ENCODE data around the gene HNRNPA1L2. TPM values are rescaled to one million over a fixed set of nuclear protein-coding genes. Genes with fewer than 3 reads are reported as not detected.
A peak's percentile ranks its signal among the peaks of the same experiment; 100 is the strongest.

HNRNPA1L2 gene
- total RNA-seq, 1 experiment from 2014 or later: 8.5 TPM

DNA sequence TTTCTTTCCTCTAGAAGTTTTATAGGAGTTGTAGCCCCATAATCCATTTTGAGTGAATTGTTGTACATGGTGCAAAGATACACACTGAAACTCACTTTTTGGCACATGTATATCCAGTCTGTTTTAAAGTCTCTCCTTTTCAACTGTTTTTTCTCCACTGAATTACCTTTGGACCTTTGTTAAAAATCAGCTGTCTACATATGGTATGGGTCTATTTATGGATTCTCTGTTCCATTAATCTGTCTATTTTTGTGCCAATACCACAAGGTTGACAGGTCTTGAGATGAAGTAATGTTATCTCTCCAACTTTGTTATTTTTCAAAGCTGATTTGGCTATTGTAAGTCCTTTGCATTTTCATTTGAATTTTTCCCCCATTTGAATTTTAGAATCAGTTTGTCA is 4.7 kb downstream of the HNRNPA1L2 start:
- DNase-seq (ENCODE audit: low spot score) (no peak), ATAC-seq (no peak)
- ChIA-PET POLR2A (no interaction called here), CTCF (no interaction called here)
- TF ChIP-seq ZNF232 (CRISPR knock-in tag; IDR thresholded peaks at IDR 0.05) (no peak), TEAD4 (CRISPR knock-in tag; IDR thresholded peaks at IDR 0.05) (no peak), TP53 (CRISPR knock-in tag; IDR thresholded peaks at IDR 0.05) (no peak), HMGA2 (CRISPR knock-in tag; IDR thresholded peaks at IDR 0.05) (no peak), EMX1 (CRISPR knock-in tag; IDR thresholded peaks at IDR 0.05) (no peak), ZBTB21 (CRISPR knock-in tag; IDR thresholded peaks at IDR 0.05; ENCODE audit: borderline replicate concordance) (no peak)
- TF ChIP-seq, protein P1, sequence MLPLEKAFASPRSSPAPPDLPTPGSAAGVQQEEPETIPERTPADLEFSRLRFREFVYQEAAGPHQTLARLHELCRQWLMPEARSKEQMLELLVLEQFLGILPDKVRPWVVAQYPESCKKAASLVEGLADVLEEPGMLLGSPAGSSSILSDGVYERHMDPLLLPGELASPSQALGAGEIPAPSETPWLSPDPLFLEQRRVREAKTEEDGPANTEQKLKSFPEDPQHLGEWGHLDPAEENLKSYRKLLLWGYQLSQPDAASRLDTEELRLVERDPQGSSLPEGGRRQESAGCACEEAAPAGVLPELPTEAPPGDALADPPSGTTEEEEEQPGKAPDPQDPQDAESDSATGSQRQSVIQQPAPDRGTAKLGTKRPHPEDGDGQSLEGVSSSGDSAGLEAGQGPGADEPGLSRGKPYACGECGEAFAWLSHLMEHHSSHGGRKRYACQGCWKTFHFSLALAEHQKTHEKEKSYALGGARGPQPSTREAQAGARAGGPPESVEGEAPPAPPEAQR (CRISPR knock-in tag; IDR thresholded peaks at IDR 0.05): no peak
- TF ChIP-seq, protein P2, sequence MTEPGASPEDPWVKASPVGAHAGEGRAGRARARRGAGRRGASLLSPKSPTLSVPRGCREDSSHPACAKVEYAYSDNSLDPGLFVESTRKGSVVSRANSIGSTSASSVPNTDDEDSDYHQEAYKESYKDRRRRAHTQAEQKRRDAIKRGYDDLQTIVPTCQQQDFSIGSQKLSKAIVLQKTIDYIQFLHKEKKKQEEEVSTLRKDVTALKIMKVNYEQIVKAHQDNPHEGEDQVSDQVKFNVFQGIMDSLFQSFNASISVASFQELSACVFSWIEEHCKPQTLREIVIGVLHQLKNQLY (CRISPR knock-in tag; IDR thresholded peaks at IDR 0.05): no peak
- TF ChIP-seq, protein P3, sequence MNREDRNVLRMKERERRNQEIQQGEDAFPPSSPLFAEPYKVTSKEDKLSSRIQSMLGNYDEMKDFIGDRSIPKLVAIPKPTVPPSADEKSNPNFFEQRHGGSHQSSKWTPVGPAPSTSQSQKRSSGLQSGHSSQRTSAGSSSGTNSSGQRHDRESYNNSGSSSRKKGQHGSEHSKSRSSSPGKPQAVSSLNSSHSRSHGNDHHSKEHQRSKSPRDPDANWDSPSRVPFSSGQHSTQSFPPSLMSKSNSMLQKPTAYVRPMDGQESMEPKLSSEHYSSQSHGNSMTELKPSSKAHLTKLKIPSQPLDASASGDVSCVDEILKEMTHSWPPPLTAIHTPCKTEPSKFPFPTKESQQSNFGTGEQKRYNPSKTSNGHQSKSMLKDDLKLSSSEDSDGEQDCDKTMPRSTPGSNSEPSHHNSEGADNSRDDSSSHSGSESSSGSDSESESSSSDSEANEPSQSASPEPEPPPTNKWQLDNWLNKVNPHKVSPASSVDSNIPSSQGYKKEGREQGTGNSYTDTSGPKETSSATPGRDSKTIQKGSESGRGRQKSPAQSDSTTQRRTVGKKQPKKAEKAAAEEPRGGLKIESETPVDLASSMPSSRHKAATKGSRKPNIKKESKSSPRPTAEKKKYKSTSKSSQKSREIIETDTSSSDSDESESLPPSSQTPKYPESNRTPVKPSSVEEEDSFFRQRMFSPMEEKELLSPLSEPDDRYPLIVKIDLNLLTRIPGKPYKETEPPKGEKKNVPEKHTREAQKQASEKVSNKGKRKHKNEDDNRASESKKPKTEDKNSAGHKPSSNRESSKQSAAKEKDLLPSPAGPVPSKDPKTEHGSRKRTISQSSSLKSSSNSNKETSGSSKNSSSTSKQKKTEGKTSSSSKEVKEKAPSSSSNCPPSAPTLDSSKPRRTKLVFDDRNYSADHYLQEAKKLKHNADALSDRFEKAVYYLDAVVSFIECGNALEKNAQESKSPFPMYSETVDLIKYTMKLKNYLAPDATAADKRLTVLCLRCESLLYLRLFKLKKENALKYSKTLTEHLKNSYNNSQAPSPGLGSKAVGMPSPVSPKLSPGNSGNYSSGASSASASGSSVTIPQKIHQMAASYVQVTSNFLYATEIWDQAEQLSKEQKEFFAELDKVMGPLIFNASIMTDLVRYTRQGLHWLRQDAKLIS (CRISPR knock-in tag; IDR thresholded peaks at IDR 0.05; ENCODE audit: borderline replicate concordance): no peak
- no peaks in the 10 kb centered on the region for H3K27me3 Mint-ChIP-seq (ENCODE audit: low read depth)
- peaks cover 26% of the 10 kb centered on the region for H3K36me3 Mint-ChIP-seq
- H3K27ac Mint-ChIP-seq: no peak overlapping the region
- no peaks in the 10 kb centered on the region for H3K9me3 Mint-ChIP-seq
- no peak overlapping the region for H3K4me3 Mint-ChIP-seq
- peaks cover 7% of the 10 kb centered on the region for H3K4me1 Mint-ChIP-seq

DNA sequence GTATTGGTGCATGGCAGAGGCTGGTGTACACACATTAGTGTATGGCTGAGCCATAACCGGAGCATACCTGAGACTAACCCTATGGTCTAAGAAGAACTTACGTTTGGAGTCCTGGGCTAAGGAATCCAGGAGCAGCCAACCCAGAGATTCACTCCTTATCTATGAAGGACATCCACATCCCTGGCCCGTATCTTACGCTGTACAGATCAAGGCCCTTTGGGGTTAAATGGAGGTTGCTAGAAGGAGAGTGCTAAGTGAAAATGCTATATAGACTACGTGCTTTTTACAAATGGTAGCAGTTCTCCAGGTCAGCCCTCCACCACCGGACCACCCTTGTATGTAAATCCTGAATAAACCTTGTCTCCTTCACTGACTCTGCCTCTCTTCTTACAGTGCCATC is 8.5 kb downstream of the HNRNPA1L2 start:
- ATAC-seq (no peak), DNase-seq (ENCODE audit: low spot score) (no peak)
- CTCF ChIA-PET: no interaction called here
- POLR2A ChIA-PET: no interaction called here
- H3K9me3 Mint-ChIP-seq: no peaks in the 10 kb centered on the region
- H3K4me1 Mint-ChIP-seq: peaks cover 7% of the 10 kb centered on the region
- H3K27ac Mint-ChIP-seq: peak overlapping the region; percentile 91
- peaks cover 24% of the 10 kb centered on the region for H3K36me3 Mint-ChIP-seq
- H3K4me3 Mint-ChIP-seq: no peak overlapping the region
- no peaks in the 10 kb centered on the region for H3K27me3 Mint-ChIP-seq (ENCODE audit: low read depth)
- TF ChIP-seq JAZF1 (CRISPR knock-in tag; IDR thresholded peaks at IDR 0.05) (no peak), OVOL2 (CRISPR knock-in tag; IDR thresholded peaks at IDR 0.05; ENCODE audit: borderline replicate concordance) (no peak), PRRX2 (CRISPR knock-in tag; IDR thresholded peaks at IDR 0.05) (no peak), IRF2 (CRISPR knock-in tag; IDR thresholded peaks at IDR 0.05; ENCODE audit: borderline replicate concordance, low read depth) (no peak), SMAD3 (CRISPR knock-in tag; IDR thresholded peaks at IDR 0.05; ENCODE audit: borderline replicate concordance) (no peak), ZNF219 (CRISPR knock-in tag; IDR thresholded peaks at IDR 0.05; ENCODE audit: borderline replicate concordance) (no peak), HMGA2 (CRISPR knock-in tag; IDR thresholded peaks at IDR 0.05) (no peak), RORB (CRISPR knock-in tag; IDR thresholded peaks at IDR 0.05) (no peak), TP53 (CRISPR knock-in tag; IDR thresholded peaks at IDR 0.05) (no peak), RELA (CRISPR knock-in tag; IDR thresholded peaks at IDR 0.05; ENCODE audit: borderline replicate concordance) (no peak), NFYB (CRISPR knock-in tag; conservative IDR thresholded peaks at IDR 0.05; ENCODE audit: low read depth) (no peak)
- TF ChIP-seq, protein P4, sequence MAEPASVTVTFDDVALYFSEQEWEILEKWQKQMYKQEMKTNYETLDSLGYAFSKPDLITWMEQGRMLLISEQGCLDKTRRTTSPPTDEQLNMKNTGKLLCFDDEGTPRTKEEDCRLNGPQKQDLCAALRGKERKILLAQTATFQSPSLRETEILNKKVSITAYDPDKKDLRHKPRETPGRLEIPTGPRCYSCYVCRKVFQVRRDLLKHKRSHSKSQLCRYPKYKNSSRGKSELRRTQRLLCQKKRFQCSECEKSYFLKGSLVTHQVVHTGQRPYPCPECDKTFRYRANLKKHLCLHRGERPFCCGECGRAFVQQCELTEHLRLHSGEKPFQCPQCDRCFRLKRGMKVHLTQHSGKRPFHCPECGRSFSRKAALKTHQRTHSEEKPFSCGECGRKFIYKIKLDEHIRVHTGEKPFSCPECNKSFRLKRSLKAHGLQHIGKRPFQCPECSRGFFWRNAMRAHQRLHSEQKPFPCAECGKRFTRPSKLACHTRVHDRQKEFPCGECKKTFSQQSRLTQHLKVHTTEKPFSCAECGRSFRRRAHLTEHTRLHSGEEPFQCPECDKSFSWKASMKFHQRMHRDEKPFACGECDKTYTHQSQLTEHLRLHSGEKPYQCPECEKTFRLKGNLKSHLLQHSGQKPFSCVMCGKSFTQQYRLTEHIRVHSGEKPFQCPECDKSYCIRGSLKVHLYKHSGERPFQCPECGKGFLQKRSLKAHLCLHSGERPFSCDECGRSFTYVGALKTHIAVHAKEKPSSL (CRISPR knock-in tag; conservative IDR thresholded peaks at IDR 0.05): no peak
- TF ChIP-seq, protein P5, sequence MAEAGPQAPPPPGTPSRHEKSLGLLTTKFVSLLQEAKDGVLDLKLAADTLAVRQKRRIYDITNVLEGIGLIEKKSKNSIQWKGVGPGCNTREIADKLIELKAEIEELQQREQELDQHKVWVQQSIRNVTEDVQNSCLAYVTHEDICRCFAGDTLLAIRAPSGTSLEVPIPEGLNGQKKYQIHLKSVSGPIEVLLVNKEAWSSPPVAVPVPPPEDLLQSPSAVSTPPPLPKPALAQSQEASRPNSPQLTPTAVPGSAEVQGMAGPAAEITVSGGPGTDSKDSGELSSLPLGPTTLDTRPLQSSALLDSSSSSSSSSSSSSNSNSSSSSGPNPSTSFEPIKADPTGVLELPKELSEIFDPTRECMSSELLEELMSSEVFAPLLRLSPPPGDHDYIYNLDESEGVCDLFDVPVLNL (CRISPR knock-in tag; IDR thresholded peaks at IDR 0.05; ENCODE audit: borderline replicate concordance, low read depth): no peak
- TF ChIP-seq, protein P6, sequence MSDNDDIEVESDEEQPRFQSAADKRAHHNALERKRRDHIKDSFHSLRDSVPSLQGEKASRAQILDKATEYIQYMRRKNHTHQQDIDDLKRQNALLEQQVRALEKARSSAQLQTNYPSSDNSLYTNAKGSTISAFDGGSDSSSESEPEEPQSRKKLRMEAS (CRISPR knock-in tag; IDR thresholded peaks at IDR 0.05): no peak
- TF ChIP-seq, protein P7, sequence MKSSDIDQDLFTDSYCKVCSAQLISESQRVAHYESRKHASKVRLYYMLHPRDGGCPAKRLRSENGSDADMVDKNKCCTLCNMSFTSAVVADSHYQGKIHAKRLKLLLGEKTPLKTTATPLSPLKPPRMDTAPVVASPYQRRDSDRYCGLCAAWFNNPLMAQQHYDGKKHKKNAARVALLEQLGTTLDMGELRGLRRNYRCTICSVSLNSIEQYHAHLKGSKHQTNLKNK (CRISPR knock-in tag; IDR thresholded peaks at IDR 0.05): no peak
- TF ChIP-seq, protein P8, sequence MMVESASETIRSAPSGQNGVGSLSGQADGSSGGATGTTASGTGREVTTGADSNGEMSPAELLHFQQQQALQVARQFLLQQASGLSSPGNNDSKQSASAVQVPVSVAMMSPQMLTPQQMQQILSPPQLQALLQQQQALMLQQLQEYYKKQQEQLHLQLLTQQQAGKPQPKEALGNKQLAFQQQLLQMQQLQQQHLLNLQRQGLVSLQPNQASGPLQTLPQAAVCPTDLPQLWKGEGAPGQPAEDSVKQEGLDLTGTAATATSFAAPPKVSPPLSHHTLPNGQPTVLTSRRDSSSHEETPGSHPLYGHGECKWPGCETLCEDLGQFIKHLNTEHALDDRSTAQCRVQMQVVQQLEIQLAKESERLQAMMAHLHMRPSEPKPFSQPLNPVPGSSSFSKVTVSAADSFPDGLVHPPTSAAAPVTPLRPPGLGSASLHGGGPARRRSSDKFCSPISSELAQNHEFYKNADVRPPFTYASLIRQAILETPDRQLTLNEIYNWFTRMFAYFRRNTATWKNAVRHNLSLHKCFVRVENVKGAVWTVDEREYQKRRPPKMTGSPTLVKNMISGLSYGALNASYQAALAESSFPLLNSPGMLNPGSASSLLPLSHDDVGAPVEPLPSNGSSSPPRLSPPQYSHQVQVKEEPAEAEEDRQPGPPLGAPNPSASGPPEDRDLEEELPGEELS (CRISPR knock-in tag; IDR thresholded peaks at IDR 0.05): no peak

Data from WTC11 (cell line).